Islet of Langerhans (tissue), 1 donor: ENCODE measurements around the gene SLC26A9.

Experiments
- FAIRE-seq: peaks from one replicate; lab custom pipeline; 2011; peaks lifted over from hg19 to GRCh38; lab: Jason Lieb, UNC

SLC26A9 gene

DNA sequence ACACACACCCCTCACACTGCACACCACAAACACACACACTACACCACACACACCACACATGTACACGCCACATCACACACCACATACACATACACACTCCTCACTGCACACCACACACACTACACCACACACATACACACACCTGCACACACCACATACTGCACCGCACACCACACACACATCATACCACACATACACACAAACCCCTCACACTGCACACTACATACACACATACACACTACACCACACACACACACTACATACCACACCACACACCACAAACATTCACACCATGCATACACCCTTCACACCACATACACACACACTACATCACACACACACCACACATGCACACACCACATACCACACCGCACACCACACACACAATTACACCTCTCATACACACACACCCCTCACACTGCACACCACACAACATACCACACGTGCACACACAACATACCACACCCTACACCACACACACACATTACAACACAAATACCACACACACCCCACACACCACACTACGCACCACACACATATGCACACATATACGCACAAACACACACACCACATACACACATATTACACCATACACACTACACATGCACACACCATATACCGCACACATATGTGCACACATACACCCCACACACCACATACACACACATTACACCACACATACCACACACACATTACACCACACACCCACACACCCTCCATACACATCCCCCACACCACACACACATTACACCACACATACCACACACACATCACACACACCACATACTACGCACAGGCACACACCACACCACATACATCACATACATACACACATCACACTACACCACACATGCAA is 30.3 kb upstream of the SLC26A9 start:
- no peak for FAIRE-seq

DNA sequence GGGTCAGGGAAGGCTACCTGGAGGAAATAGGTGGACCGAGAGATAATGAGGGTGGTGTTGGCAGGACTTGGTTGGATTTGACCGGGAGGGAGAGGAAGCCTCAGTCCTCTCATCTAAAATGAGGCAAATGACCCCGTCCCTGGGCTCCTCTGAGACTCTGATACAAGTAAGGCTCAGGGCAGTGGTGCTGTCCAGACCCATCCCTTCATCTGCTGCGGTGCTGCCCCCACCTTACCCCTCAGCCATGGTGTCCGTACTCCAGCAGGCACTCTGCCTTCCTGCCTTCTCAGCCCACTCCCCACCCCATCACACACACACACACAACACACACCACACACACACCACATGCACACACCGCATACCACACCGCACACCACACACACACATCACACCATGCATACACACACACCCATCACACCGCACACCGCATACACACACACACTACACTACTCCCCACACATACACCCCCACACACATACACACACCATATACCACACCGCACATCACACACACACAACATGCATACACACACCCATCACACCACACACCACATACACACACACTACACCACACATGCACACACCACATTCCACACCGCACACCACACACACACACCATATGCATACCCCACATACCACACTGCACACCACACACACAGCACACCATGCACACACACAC is 29.4 kb upstream of the SLC26A9 start:
- FAIRE-seq = no peak

DNA sequence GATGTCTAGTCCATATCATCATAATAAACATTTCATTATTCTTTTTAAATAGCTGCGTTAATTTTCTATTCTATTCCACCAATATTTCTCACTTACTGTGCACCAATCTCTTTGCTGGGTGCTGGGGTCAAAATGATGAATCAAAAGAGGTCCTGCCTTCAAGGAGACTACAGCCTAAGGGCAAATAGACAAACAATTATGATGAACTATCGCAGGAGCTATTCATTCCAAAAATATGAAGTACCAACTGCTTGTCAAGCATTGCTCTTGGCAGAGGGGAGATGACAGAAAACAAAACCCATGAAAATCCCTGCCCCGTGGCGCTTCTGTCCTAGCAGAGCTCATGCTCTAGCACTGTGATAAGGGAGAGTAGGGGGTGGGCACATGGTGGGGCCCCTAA is 28.8 kb upstream of the SLC26A9 start:
- FAIRE-seq = no peak

DNA sequence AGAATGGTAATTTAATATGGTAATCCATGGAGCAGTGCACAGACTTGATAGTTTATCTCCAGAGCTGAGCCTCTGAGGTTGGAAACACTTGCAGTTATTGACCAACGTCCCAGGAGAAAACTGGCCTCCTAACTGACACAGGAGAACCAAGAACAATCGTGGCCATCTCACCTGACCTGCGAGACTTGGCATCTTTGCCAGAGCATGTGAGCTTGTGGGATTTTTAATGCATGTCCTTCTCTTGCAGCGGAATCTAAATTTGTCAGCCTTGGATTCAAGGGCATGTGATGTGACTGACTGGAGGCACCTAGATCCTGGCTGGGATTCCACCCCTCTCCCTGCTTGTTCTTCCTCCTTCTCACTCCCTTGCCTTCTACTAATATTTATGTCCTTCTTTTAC is 27.8 kb upstream of the SLC26A9 start:
- FAIRE-seq = no peak

DNA sequence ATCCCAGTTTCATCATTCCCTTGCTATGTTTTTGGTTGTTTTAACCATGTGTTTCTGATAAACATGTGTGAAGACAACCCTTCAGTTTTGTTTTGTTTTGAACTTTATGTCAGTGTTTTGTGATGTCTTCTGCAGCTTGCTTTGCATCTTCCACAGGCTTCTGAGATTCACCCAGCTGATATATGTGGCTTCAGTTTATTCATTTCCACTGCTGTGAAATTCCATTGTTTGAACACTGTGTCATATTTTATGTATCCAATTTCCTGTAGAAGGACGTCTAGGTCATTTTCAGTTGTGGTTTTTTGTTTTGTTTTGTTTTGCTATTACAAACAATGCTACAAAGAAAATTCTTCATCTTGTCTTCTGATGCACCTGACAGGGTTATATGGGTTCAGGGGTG is 27.2 kb upstream of the SLC26A9 start:
- no peak for FAIRE-seq

DNA sequence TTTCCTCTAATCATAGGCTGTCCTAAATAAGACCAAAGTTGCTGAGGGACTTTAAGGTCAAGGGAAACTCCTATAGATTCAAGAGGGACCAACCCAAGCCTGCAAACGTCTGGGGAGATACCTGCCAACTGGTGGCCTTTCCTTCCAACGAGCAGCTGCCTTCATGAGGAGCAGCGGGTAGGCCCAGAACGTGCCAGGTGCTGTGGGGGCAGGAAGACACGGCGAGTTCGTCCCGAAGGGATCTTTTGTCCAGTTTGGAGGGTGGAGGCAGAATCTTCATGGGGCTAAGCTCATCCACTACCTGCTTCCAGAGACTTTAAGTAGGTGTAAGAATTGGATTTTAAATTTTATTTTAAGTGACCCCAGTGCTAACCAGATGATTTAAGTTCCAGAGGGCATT is 26.0 kb upstream of the SLC26A9 start:
- no peak for FAIRE-seq

DNA sequence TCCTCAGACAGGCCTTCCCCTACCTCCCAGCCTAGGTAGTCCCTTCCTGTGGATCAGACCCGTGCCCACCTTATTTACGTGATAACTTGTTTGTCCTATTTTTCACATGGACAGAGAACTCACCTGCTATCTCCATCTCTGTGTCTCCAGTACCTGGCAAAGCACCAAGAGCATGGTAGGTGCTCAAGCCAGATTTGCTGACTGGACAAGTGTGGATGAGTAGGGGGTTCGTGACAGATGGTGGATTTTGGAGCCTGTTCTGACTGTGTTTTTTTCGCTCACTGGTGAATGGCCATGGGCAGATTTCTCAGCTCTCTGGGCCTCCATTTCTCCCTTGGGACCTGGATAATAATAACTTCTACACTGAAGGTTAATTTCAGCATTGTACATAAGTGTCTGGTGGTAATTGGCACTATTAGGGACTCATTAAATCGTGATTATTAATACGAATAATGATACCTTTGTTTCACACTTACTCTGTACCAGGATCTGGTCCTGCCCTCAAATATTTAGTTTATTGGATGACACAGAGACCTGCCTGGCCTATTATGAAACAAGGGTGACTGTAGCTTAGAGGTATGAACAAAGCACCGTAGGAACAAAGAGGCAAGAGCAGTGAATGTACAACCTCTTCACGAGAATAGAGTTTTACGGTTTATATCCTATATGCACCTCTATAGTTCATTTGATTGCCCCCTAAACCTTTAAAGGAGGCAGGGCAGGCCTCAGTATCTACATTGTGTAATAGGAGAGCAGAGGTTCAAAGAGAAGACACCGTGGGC is 24.5 kb upstream of the SLC26A9 start:
- no peak for FAIRE-seq

DNA sequence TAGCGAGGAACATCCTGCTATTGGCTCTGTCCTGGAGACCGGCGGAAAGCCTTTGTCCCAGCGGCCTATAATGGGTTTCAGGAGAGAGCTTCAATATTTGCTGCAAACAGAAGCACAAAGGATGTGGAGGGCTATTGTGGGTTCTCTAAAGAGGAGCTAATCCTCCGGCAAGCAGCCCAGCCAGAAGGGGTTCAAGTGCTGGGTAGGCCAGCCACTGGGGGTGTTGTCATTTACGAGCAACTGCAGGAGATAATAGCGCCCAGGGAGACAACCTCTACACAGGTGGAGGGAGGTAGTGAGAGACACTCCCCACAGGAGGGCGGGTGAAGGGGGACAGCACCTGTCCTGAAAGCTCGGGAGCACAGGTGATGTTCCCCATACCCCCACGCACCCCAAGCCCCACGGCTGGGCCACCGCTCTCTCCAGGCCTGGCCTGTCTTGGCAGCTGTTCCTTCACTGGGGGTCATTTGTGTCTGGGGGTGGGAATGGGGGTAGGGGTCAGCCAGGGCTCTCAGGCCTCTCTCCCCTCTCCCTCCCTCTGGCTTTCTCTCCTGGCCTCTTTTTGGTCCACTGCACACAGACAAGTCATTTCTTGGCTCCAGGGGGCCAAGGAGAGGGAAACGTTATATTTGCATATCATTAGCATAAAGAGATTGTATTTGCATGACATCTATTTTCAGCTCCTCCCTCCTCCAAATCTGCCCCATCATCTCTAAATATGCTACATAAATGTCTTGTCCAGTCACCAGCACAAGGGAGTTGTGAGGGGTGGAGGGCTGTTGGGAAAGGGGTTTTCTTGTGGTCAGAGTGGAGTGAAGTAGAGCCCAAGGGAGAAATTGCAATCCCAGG is 22.0 kb upstream of the SLC26A9 start:
- FAIRE-seq = no peak

DNA sequence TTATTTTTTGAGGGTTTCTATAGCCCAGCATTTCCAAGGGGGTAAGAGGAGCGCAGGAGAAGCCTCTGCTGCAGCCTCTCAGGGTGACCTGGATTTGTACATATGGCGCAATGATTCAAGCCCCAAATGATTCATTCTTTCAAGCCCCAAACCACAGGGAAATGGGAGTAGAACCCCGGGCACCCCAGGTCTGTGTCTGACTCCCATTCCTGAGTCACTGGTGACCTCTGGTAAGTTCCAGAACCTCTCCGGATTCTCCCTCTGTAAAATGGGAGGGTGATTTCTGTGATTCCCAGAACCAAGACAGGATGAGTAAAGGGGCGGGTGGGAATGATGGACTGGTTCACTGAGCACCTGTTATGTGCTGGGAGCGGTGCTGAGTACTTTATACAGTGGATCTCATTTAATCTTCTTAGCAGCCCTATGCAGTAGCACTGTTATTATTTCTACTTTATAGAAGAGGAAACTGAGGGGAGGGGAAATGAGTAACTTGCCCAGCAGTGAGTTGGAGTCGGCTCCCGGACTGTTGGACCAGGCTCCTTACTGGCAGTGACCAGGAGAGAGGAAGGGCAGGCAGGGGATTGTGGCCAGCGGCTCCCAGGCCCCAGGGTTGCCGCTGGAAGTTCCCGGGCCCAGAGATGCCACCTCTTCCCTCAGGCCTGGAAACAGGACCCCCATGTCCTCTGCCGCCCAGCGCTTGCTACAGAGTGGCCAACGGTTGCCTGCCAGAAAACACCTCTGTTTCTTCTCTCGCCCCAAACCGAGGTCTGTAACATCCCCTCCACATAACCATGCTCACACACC is 20.3 kb upstream of the SLC26A9 start:
- FAIRE-seq = no peak

DNA sequence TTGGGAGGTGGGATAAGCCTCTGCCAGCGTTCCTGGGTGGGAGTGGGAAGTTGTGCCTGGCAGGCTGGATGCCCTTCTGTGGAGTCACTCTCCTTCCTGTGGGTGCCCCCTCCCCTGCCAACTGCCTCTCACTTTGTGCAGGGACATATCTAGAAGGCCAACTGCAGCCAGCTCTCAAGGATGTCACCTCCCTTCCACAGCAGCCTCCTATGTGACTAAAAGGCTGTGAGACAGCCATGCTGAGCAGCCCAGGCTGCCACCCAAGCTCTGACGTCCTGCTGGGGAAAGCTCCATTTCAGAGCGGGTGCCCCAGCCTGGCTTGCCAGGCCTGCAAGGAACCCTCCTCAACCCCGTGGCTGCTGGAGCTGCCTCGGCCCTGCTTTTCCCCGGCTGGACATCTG is 19.6 kb upstream of the SLC26A9 start:
- no peak for FAIRE-seq

DNA sequence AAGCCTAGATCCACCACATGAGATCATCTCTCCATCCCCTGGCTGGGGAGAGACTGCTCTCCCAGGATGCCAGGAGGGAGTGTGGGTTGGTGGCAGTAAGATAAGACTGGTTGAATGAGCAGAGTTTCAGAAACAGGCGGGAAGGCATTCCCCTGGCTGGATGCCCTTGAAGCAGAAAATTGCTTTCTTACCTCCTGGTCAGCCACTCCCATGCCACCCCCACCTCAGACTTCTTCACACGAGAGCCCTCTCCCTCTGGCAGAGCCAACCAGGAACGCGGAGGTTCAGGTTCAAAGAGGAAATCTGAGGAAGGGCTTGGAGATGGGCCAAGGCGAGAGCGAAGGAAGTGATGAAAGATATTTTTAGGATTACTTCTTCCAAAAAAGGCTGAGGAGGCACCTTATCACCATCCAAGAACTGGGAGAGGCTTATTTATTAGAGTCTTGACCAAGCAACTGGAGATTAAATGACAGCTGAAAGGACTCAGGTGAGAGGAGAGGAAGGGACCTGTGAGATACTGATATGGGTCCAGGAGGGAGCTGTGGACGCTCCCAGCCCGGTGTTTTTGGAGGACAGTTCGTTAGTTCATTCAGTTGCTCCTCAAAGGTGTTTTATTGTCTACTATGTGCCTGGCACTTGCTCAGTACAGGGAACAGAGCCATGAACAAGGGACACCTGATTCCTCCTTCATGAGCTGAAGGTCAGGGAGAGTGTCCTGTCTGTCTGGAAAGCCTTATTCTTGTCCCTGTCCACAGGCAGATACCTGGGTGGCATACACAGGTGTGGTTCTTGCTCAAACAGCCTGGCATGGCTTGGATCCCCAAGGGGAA is 18.9 kb upstream of the SLC26A9 start:
- FAIRE-seq = no peak

DNA sequence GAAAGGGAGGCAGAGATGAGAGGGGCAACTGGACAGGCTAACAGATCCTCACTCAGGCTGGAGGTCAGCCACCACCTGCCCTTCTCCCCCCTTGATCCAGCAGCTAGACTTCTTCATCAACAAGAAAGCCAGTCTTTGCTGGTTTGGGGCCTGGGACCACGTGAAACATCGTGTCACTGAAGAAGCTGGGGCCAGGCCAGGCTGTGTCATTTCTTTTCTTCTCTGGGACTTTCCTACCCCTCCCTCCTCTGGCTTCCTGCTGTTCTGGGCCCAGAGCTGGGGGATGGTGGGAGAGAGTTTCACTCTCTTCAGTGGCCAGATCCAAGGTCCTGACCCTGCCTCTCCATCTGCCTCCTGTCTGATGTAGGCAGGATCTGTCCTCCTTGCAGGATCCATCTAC is 18.1 kb upstream of the SLC26A9 start:
- no peak for FAIRE-seq

DNA sequence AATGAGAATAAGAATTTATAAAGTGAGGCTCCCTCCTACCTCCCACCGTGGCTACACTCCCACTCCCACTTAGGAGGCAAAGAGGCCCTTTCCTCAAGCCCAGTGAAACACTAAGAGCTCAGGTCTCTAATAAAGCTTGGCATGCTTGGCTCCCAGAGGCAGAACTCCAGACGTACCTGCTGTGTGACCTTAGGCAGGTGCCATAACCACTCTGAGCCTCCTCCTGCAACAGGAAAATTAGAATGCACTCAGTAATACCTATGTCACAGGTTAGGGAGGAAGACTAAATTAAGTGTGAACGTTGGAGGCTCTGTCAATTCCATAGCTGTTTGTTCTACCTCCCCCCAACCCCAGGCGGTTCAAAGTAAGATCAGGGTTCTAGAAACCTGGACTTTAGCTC is 16.5 kb upstream of the SLC26A9 start:
- FAIRE-seq = no peak

DNA sequence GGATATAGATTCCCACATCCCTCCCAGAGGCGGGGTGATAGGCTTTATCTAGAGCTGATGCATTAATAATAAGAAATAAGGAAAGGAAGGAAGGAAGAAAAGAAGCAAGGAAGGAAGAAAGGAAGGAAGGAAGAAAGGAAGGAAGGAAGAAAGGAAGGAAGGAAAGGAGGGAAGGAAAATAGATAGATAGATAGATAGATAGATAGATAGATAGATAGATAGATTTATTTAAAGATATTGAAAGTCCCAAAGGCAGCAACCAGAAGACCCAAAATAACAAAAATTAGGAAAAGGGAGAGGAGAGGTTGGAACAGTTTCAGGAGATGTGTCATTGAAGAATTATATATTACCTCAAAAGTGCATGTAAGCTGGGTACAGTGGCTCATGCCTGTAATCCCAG is 12.2 kb upstream of the SLC26A9 start:
- FAIRE-seq = no peak

DNA sequence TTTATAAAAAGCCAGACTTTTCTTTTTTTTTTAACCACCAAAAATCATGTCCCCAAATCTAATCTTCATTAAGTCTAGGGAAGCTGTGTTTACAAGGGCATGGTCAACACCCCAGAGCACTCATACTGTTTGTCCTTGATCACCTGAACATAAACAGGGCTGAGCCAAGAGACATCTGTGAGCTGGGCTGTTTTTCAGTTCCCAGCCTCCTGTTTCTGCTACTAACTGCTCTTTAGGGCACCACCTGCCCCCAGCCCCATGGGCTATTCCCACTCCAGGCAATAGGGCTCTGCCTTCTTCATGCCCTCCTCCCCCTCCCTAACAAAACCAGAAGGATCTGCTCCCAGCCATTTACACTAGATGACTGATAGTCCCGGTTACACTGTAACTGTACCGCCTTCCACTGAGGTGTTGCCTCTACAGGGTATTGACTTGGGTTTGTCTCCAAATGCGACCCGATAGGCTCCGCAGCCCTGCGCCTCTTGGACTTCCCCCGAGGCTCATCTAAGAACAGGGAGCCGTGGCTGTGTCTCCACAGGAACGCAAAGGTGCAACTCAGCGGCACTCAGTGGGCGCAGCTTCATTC is 11.7 kb upstream of the SLC26A9 start:
- FAIRE-seq = no peak

DNA sequence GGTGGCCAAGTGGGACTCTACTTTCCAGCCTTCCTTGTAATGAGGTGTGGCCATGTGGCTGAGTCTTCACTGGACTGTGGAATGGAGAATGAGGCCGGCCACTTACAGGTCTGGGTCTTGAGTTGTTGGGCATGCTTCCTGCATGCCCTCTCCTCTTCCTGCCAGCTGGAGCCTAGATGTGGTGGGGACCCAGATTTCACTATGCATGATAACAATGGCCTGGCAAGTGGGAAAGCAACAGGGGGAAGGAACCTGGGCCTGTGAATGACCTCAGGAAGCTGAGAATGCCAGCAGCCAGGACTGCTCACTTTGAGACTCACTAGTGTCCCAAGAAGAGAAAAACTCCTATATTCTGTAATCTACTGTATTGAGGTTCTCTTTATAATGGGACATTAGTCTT is 8.5 kb upstream of the SLC26A9 start:
- no peak for FAIRE-seq

DNA sequence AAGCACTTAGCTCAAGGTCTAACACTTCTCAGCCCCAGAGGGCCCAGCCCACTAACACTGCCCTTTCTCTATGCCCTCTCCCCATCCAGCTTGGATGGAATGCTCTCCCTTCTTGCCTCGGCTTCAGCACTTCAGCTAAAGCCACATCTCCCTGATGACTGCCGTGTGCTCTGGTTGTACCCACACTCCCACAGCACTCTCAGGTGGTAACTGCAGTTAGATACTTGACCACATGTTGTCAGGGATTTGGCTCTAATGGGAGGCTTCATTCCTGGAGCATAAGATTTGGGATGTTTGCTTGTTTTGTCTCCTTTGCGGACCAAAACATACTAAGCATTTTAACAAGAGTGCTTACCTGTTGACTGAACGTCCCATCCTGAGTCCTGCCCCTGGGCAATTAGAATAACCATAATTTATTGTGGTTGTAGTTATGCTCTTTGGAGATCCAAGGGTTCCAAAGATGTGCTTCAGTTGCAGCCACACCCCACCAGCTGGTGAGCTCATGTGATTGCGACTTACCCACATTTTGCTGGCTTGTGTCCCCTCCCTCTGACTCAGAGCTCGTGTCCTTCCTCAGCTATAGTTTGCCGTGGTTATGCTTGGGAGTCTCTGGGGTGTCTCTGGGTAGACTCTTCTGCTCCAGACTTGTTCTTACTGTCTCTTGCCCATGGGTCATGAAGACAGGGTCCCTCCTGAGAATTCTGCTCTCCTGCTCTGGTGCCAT is 7.7 kb upstream of the SLC26A9 start:
- no peak for FAIRE-seq

DNA sequence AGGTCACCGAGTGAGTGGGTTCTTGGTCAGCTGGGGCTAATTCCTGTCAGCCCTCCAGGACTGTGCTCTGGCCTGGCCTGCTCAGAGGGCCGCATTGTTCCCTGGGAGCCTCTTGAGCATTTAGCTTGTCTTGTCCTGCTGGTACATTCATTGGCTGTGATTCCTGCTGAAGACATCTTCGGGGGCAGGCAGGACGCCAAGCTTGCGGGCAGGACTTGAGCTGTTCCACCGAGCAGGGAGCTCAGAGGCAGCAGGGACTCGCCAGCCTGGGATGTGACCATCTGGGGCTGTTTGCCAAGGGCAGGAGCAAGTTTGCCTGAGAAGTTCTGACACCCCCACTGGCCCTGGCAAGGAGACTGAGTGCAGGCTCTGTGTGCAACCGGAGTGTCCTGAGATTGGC is 7.0 kb upstream of the SLC26A9 start:
- FAIRE-seq = no peak

DNA sequence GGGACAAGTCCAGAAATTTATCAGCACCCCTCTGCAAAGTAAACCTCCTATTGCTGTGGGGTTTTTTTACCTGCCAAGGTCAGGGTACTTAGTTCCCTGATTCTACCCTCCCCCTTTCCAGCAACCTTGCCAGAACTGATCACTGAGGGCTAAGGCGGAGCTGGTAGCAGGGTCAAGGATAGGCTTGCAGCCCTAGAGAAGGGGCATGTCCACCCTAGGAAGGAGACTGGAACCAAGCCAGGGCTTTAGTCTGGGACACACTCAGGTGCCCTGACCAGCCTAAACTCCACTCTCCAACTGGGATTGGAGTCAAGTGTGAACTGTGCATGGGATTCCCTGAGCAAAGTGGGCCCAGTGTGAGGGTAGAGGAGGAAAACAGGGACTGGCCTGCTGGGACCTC is 6.5 kb upstream of the SLC26A9 start:
- no peak for FAIRE-seq
